ENCODE data around the gene ARSG. TPM values are rescaled to one million over a fixed set of nuclear protein-coding genes. Genes with fewer than 3 reads are reported as not detected.
"Not testable (repeated sequence)": the region's sequence is repeated elsewhere in the genome, so short reads cannot be mapped to it uniquely, and the experiment has no call there.

ARSG gene
- 1 to 10 TPM in 1 of 2 donors, under 1 TPM in 1; 0.70 to 2.3 TPM for total RNA-seq
- long read RNA-seq, partial matches to known transcripts: 8 of 9 reads
- long read RNA-seq, other reads (novel, unspliced or antisense): 1 of 9 reads

- intact Hi-C loops (cut with DNase I, micrococcal nuclease): no loop called here
- peak; percentile 71 for ATAC-seq
- DNase-seq: peak; percentile 53 to 70
Measured at GRCh38 chr17:68290955-68291835, at the start of gene ARSG, which contains the start of gene SLC16A6. Gene ARSG (plus strand): TSS chr17:68291495. CDS start chr17:68307494, 15,999 bp downstream. Gene SLC16A6 (minus strand): TSS chr17:68291127. CDS start chr17:68278320, 12,807 bp downstream.

- intact Hi-C loops (cut with DNase I, micrococcal nuclease): no loop called here
- ATAC-seq (no peak), DNase-seq (peak in 1 of 2 donors; percentile 38)
Measured at GRCh38 chr17:68246271-68247028, 44.8 kb upstream of the ARSG start.

GRCh38 chr17:68247445-68248198 lies 43.7 kb upstream of the ARSG start, which contains the start of gene AMZ2:
Gene AMZ2 (plus strand): TSS chr17:68248043. CDS start chr17:68250188, 2,145 bp downstream.
- ATAC-seq (peak; percentile 98), DNase-seq (peak; percentile 90 to 97)
- intact Hi-C loops (cut with DNase I, micrococcal nuclease): no loop called here

- intact Hi-C loops (cut with DNase I, micrococcal nuclease): no loop called here
- ATAC-seq (peak; percentile 43), DNase-seq (peak in 1 of 2 donors; percentile 74)
Measured at GRCh38 chr17:68248199-68248825, 43.0 kb upstream of the ARSG start.

GRCh38 chr17:68248891-68249290 lies 42.4 kb upstream of the ARSG start:
- intact Hi-C loops (cut with DNase I, micrococcal nuclease): no loop called here

GRCh38 chr17:68249354-68249765 lies 41.9 kb upstream of the ARSG start:
- DNase-seq: no peak
- intact Hi-C loops (cut with DNase I, micrococcal nuclease): no loop called here
- no peak for ATAC-seq

More at GRCh38 chr17:68248891-68249290, 42.4 kb upstream of the ARSG start:
- ATAC-seq: no peak
- no peak for DNase-seq

GRCh38 chr17:68253426-68253825 lies 37.9 kb upstream of the ARSG start:
- ATAC-seq; DNase-seq; intact Hi-C loops (cut with DNase I, micrococcal nuclease): not testable (repeated sequence)

GRCh38 chr17:68255151-68255550 lies 36.1 kb upstream of the ARSG start:
- no peak for DNase-seq
- intact Hi-C loops (cut with DNase I, micrococcal nuclease): no loop called here
- no peak for ATAC-seq

GRCh38 chr17:68255731-68256538 lies 35.4 kb upstream of the ARSG start:
- no peak for ATAC-seq
- intact Hi-C loops (cut with DNase I, micrococcal nuclease): no loop called here
- DNase-seq: no peak

- ATAC-seq; DNase-seq; intact Hi-C loops (cut with DNase I, micrococcal nuclease): not testable (repeated sequence)
Measured at GRCh38 chr17:68256701-68257100, 34.6 kb upstream of the ARSG start.

- intact Hi-C loops (cut with DNase I, micrococcal nuclease): no loop called here
- ATAC-seq: no peak
- DNase-seq: no peak
Measured at GRCh38 chr17:68257934-68258333, 33.4 kb upstream of the ARSG start.

GRCh38 chr17:68258890-68259647 lies 32.2 kb upstream of the ARSG start:
- DNase-seq (peak; percentile 36 to 69), ATAC-seq (peak; percentile 91)
- intact Hi-C loops (cut with DNase I, micrococcal nuclease): not testable (repeated sequence)

- ATAC-seq; intact Hi-C loops (cut with DNase I, micrococcal nuclease); DNase-seq: not testable (repeated sequence)
Measured at GRCh38 chr17:68259648-68259951, 31.7 kb upstream of the ARSG start.

GRCh38 chr17:68260051-68260762 lies 31.1 kb upstream of the ARSG start:
- no peak for ATAC-seq
- DNase-seq: no peak
- intact Hi-C loops (cut with DNase I, micrococcal nuclease): loop anchor here in 1 of 2 donors (5.0 kb wide), 1 partner anchor 202 kb away; no protein-coding TSS in a partner anchor

- intact Hi-C loops (cut with DNase I, micrococcal nuclease): loop anchor here in 1 of 2 donors (5.0 kb wide), 1 partner anchor 200 kb away; no protein-coding TSS in a partner anchor
- DNase-seq, ATAC-seq: not testable (repeated sequence)
Measured at GRCh38 chr17:68262467-68262866, 28.8 kb upstream of the ARSG start.

Data from left colon (tissue), 2 donors.